SHP77 treated with DMSO at 0.1 percent for 48 hours (cell line): Measurements from ENCODE around the gene RPAP2.
"Not testable (repeated sequence)": the region's sequence is repeated elsewhere in the genome, so short reads cannot be mapped to it uniquely, and the experiment has no call there.

ENCODE experiments used
- DNase-seq: peaks from one replicate; lab custom pipeline; 2025; lab: John Stamatoyannopoulos, UW

RPAP2 gene

DNA sequence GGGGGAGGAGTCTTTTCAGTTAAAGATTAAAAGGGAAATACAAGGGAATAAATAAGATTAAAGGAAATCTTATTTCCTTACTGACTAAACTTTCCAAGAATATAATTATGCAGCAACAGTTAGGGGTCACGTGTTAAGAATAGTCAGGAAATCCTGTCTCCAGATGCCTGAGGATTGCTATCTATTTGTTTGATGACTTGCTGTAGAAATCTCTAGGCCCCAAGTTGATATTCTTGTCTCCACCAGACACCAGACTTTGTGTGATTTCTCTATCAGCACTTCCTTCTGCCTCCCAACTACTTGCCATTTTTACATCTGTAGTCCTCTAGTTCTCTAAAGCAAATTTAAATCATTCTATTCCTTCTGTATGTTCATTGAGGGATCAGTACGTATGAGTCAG is 77.5 kb downstream of the RPAP2 start:
- DNase-seq, result no peak

DNA sequence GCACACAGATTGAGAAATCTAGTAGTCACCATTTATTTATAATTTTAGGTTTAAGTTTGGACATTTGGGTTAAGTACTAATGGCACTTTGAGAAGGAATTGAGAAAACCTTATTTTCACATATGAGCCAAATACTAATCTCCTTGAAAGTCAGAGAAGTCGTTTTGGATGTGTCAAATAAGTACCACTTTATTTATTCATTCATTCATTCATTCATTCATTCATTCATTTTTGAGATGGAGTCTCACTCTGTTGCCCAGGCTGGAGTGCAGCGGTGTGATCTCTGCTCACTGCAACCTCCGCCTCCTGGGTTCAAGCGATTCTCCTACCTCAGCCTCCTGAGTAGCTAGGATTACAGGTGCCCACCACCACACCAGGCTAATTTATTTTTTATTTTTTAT is 79.1 kb downstream of the RPAP2 start:
- not testable (repeated sequence) for DNase-seq

GRCh38 chr1:92380867-92381266 is 82.0 kb downstream of the RPAP2 start:
- no peak for DNase-seq

- not testable (repeated sequence) for DNase-seq
Observed at GRCh38 chr1:92393966-92394365, 95.1 kb downstream of the RPAP2 start.

DNA sequence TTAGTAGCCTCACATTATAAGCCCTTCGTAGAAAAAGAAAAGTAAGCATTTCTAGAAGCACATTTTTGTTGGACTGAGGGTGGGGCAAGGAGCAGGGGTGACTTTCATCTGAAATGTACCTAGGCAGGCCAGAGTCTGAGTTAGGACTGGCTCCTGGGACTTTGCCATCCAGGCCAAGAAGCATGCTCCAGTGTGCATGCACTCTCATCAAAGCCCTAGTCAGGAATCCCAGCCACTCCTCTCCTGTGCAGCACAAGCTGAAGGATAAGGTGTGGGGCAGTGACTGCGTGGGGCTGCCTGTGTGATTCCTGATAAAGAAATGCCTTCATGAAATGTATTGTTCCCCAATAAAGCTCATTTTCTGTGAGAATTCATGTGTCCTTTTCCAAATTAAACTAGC is 99.7 kb downstream of the RPAP2 start:
- DNase-seq, result no peak

GRCh38 chr1:92399076-92399475 is 100.2 kb downstream of the RPAP2 start:
- no peak for DNase-seq

GRCh38 chr1:92404661-92405060 is 105.8 kb downstream of the RPAP2 start:
- no peak for DNase-seq

DNA sequence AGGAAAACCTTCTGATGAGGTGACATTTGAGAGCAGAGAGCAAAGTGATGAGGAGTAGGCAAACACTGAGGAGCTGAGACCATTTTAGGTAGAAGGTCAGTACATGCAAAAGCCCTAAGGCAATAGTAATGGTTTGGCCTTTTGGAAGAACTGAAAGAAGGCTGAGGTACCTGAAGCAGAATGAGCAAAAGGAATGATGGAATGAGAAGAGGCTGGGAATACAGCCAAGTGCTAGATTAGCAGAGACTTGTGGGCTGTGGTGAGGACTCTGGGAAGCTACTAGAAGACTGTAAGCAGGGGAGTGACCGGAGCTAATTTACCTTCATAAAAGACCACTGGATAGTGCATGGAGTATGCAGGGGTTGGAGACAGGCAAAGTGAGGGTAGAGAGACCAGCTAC is 110.0 kb downstream of the RPAP2 start:
- no peak for DNase-seq

- no peak for DNase-seq
Observed at GRCh38 chr1:92409946-92410549, 111.2 kb downstream of the RPAP2 start.

- no peak for DNase-seq
Observed at GRCh38 chr1:92410706-92411105, 111.8 kb downstream of the RPAP2 start.

GRCh38 chr1:92411511-92411910 is 112.7 kb downstream of the RPAP2 start:
- DNase-seq, result no peak

- DNase-seq, result no peak
Observed at GRCh38 chr1:92419642-92420041, 120.8 kb downstream of the RPAP2 start.

- DNase-seq, result no peak
Observed at GRCh38 chr1:92424381-92424780, 125.5 kb downstream of the RPAP2 start.

GRCh38 chr1:92425617-92426016 is 126.8 kb downstream of the RPAP2 start:
- DNase-seq, result no peak

GRCh38 chr1:92430030-92430429 is 131.2 kb downstream of the RPAP2 start:
- no peak for DNase-seq

DNA sequence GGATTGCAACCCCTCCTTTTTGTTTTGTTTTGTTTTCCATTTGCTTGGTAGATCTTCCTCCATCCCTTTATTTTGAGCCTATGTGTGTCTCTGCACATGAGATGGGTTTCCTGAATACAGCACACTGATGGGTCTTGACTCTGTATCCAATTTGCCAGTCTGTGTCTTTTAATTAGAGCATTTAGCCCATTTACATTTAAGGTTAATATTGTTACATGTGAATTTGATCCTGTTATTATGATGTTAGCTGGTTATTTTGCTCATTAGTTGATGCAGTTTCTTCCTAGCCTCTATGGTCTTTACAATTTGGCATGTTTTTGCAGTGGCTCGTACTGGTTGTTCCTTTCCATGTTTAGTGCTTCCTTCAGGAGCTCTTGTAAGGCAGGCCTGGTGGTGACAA is 135.7 kb downstream of the RPAP2 start:
- DNase-seq, result not testable (repeated sequence)

- no peak for DNase-seq
Observed at GRCh38 chr1:92439291-92439690, 140.4 kb downstream of the RPAP2 start.

DNA sequence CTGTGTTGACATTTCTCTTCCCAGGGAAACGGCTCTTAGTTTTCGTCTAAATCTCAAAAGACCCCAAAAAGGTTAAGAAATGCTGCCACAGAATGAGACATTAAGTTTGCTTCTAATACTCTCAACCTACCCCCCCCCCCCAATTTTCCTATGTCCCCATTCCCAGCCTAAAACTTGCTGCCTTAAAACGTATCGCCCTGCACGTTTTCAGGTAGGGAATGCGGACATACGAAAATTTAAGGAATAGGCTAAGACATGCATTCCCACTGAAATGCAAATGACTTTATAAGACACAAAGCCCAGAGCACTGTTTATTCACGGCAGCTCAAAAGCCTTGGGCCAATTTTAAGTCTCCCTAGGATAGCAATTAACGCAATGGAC is 142.4 kb downstream of the RPAP2 start:
- no peak for DNase-seq

- DNase-seq, result peak; percentile 96
Observed at GRCh38 chr1:92441697-92442342, 143.0 kb downstream of the RPAP2 start.

DNA sequence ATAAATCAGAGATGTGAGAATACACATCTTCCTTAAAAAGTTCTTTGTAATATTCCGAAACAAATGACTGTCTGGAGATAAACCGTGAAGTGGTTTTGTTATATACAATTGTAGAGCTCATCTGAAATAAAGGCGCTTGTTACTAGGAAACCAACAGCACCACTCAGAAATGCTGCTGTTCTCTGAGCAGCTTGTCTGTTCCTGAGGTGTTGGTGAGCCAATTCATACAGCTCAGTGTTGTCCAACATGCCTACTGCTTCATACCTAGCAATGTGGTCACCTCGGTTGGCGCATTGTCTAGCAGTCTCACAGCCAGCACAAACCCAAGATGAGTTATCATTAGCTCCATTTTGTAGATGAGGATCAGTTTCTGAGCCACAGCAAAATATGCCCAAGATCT is 143.5 kb downstream of the RPAP2 start:
- DNase-seq, result peak; percentile 85

GRCh38 chr1:92443893-92444292 is 145.0 kb downstream of the RPAP2 start:
- no peak for DNase-seq

- no peak for DNase-seq
Observed at GRCh38 chr1:92444351-92444750, 145.5 kb downstream of the RPAP2 start.

DNA sequence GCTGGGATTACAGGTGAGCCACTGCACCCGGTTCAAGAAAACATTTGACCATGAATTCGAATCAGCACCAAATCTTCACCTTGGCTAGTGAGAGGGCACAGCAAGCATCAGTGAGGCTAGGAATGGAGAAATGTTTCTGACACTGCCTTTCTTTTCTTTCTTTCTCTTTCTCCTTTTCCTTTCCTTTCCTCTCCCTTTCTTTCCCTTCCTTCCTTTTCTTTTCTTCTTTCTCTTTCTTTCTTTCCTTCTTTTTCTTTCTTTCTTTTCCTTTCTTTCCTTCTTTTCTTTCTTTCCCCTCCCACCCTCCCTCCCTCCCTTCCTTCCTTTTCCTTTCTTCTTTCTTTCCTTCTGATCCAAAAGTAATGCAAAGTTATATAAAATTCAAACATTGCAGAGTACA is 147.0 kb downstream of the RPAP2 start:
- DNase-seq, result no peak

DNA sequence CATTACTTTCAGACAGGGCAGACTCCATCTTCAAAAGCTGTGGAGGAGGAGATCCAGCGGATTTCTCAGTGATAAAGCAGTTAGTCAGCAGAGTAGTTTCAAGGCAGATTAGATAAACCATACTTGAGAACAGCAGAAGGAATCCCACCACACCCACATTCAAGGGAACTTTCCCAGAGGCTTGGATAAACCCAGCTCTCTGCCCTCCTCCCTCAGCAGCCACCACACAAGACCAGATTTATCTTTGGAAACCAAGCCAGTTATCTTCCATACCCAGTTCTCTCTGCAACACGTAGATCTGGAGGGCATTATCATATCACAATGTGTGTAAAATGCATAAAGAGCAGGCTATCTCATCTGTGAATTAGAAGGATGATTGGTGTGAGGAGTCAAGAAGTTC is 147.7 kb downstream of the RPAP2 start:
- DNase-seq, result no peak
